NCI-H146 treated with DMSO at 0.1 percent for 48 hours (cell line): ENCODE data around the gene MOB1B.

Experiments used
- DNase-seq: peaks from one replicate; lab custom pipeline; 2025; ENCODE audit not compliant: unreplicated experiment; lab: John Stamatoyannopoulos, UW

Gene MOB1B

DNA sequence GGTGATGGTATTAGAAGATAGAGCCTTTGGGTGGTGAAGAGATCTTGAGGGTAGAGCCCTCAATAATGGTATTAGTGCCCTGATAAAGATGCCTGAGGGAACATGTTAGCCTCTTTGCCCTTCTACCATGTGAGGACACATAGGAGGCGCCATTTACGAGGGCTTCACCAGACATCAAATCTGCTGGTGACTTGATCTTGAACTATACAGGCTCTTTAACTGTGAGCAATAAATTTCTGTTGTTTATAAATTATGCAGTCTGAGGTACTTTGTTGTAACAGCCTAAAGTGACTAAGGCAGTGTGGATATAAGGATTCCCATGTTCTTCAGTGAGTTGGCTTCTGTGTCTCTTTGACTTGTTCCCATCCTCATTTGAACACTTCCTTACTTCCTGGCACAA is 11.8 kb downstream of the MOB1B start:
- DNase-seq = no peak

DNA sequence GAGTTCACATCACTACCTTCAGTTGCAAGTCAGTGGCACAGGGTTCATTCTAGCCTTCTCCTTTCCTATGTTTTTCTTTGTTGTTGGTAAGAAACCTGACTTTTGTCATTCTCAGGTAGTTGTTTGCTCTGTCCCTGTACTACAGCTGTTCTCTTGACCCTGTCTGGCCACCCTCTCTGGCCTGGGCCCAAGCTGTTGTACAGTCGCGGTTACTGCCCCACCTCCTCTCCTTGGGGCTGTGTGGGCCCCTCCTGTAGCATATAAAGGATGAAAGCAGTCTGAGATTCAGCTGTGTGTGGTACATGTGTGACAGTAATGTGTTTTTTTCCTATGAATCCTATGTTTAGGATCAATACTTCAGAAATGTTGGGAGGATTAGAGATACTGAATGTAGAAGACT is 12.5 kb downstream of the MOB1B start:
- DNase-seq = no peak

DNA sequence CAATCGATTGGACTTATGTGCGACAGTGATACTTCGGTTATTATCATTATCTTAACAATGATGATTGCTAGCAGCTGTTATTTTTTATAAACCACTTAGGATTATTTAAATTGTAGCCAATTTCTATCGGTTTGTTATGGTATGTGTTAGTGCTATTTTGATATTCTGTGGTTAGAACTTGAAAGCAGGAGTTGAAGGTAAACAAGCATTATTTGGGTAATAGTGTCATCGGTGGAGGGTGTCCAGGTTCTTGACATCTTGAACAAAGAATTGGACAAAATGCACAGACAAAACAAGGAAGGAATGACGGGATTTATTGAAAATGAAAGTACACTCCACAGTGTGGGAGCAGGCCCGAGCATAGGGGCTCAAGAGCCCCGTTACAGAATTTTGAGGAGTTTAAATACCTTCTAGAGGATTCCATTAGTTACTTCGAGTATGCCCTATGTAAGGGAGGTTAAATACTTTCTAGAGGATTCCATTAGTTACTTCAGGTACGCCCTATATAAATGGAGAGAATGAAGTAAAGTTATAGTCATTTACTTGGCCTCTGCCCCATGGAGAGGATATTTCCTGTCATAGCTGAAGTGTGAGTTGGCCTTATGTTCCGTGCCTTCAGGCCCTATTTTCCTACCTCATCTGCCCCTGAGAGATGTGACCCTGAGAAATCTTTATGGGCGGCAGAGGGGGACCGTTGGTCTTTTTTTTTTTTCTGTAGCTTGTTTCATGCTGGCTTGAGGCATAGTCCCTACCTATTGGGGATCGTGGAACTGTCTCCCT is 13.1 kb downstream of the MOB1B start:
- DNase-seq = no peak

DNA sequence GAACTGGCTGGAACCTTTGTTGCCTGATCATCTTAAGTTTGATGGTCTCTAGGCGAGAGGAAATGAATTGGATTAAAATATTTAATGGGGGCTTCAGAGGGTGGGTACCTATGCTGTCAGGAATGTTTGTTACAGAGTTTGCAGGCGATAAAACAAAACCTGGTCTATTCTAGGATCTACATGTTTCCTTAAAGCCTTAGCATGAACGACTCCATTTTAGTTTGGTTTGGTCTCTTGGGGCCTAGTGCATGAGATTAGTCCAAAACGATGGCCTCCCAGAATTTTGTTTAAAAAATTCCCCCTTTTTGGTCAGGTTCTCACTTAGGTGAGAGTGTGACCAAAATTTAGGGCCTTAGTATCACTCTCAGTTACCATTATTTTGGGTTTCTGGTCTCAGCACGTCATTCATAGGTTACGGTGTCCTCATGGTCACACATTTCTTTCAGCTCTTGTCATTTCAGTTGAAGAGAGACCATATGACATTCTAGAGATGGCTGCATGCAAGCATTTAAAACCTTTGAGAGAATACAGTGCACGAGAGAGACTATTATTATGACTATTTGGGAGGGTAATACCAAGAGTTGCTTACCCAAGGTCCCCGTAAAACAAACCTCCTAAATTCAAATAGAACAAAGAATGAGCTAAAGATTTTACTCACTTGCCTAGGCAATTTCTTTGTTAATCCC is 13.8 kb downstream of the MOB1B start:
- no peak for DNase-seq

DNA sequence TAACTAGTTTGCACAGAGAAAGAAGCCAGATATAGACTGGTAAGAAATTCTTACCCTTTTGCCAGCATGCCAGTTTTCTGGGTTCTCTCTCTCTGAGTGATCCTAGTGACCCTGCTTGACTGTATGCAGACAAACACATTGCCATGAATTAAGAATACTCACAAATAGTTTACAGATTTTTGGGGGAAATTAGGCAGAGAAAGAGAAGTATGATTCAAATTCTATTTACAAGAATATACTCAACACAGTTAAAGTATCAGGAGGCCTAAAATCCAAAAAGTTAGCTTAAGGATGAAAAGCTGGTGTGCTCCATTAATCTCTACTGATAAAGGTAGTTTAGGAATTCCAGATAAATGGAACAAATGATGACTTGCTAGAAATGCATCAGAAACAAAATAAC is 18.4 kb downstream of the MOB1B start:
- DNase-seq = no peak

DNA sequence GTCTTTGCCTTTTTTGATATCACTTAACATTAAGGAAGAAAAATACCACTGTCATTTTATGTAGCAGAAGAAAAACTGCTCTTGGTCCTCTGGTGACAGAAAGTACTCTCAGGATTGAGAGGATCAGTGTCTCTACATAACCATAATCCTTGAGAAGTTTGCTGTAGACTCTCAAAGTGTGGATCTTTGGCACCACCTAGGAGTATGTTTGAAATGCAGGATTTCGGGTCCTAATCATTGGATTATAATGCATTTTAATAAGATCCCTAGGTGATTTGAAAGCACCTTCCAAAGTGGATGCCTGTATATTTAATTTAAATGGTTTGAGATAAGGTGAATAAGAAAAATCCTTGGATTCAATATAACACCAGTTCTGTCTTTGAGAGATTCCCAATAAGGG is 23.2 kb downstream of the MOB1B start:
- no peak for DNase-seq

DNA sequence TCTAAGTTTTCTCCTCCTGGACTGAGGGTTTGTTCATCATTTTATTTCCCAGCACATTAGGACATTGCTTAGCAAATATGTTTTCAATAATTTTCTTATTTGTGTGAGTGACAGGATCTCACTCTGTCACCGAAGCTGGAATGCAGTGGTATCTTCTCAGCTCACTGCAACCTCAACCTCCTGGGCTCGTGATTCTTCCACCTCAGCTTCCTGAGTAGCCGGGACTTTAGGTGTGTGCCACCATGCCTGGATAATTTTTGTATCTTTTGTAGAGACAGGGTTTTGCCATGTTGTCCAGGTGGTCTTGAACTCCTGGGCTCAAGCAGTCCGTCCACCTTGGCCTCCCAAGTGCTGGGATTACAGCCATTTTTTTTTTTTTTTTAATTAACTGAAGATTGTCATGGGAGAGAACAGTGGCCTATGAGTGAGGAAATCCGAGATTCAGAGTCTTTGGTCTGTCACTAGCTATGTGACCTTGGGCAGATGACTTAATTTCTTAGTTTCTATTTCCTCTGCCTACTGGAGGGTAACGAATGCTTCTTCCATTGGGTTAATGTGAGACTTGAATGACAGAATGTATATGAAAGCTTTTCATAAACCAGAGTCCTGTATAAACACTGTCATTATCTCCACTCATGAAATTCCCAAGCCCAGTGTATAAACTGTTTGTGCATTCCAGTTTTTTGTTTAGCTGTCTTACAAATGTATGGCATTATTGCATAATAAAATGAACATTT is 23.9 kb downstream of the MOB1B start:
- DNase-seq = no peak

DNA sequence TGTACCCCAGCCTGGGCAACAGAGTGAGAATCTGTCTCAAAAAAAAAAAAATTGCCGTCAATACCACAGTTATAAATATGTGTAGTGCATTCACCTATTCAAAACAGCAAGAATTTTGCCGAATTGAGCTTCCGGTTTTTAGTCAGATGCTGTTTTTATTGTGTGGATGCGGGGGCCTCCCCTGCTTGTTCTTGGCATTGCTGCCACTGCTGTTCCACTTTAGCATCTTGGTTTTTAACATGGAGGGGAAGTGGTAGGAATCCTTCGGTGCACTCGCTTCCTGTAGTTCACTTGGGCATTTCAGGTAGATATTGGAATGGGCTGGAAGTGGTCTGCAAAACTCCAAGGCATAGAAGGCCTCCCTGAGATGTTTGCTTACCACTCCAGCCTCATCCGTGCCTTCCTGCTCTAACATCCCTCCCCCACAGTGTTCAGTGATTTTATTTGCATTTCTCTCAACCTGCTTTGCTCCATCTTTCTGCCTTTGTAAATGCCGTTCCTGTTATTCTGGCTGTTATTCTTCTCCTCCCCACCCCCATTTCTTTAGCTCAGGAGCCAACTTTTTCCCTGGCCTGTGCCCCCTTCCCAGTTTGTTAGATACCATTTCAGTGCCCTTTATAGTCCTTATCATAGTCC is 25.5 kb downstream of the MOB1B start:
- DNase-seq = no peak

DNA sequence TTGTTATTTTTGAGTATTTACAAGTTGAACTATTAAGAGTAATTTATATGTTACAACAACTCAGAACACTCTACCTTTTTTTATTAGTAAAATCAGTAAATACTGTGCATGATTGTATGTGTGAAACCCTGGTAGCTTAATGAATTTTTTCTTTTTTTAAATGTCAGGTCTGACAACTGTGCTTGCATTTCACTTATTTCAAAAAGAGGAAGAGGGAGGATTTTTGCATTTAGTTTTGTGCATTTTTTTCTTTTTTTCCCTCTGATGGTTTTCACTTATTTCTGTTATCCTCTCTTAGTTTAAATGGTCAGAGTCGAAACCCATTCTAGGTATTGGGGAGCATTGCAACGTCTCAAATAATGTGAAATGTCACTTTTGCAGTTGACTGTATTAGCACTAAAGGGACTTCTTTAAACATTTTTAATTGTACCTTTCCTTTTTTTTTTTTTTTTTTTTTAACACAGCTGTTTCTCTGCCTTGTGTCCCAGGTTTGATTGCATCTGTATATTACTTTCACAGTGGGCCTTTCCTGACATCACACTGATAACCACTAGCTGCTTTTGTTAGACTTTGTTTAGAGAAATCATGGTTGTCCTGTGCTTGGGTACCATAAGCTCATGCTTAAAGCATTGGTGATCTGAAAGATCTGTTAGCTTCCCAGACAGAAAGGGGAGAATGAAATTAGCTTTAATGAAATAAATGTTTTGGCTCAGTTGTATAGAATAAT is 28.5 kb downstream of the MOB1B start:
- DNase-seq = peak; percentile 16

DNA sequence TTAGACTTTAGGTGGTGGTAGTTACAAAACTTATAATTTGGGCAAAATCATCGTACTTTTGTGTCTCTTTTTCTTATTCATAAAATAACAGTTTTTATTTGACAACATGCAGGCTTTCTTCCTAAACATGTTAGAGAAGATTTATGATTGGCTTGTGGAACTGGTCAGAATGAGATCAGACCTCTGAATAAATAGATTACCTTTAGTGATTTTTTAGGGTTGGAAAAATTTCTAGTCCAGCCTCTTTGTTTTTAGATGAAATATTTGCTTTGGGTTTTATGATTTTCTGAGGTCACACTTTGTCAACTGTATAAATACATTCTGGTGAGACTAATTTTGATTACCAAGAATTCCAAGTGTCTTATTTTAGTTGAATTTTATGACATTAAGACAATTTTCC is 29.2 kb downstream of the MOB1B start:
- DNase-seq = no peak

DNA sequence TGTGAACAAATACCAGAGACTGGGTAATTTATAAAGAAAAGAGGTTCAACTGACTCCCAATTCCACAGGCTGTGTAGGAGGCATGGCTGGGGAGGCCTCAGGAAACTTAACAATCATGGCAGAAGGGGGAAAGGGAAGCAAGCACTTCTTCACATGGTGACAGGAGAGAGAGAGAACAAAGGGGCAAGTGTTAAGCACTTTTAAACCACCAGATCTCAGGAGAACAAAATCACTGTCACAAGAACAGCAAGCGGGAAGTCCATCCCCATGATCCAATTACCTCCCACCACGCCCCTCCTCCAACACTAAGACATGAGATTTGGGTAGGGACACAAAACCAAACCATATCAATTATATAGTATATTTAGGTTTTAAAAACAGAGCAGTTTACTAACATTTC is 30.8 kb downstream of the MOB1B start:
- no peak for DNase-seq

DNA sequence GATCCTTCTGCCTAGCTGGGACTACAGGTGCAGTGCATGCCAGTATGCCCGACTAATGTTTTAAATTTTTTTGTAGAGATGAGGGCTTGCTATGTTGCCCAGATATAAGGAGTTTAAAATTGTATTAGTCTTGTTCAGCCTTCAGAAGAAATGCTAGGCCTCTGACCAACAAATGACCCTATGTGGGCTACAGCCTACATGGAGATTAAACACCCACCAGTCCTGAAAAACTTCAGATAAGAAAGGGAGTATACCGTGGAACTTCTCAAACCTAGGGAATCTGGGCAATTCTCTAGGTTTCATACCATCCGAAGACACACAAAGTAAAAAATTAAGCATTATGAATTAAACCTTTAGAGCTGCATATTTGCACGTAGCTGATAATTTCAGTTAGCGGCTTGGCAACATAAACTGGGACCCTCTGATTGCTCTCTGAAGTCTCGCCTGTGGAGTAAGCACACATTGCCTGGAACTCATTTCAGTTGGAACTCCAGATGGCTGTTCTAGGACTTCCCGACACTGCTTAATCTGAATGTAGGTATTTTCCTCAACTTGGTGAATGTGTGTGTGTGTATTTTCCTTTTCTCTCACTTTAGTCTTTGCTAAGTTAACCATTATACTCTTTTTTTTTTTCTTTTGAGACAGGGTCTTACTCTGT is 33.0 kb downstream of the MOB1B start:
- DNase-seq = no peak

DNA sequence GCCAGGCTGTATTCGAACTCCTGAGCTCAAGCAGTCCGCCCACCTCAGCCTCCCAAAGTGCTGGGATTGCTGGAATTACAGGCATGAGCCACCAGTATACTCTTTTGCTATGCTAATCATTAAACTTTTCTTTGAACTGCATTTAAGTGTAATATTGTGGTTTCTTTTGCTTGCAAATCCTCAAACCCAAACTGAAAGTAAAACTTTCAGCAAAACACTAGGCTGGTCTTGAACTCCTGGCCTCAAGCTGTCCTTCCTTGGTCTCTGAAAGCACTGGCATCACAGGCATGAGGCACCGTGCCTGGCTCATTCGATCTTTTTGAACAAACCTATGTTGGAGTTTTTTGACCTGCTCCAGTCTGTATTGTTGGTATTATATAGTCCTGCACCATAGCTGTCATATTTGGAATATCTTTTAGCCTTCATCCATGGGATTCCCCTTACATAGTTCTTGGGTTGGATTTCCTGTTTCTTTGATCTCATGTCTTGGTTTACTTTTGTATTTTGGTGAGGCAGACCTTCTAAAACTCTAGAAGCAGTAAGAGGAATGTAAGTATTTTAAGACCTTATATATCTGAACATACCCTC is 34.1 kb downstream of the MOB1B start:
- DNase-seq = no peak

DNA sequence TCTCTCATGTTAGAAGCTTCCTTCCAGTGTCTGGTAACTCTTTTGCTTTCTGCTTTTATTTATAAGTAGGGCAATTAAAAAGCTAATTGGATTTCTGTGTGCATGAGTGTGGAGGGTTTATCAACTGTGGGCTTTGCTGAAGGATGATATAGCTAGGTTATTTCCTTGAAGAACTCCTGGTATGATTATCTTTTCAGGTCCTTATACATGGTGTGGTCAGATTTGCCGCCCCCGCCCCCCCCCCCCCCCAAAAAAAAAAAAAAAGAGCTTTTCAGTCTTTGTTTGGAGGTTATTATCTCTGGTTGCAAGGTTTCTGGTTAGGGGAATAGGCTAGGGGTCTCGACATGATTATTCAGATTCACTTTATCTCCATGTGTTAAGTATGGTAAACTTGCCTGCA is 35.9 kb downstream of the MOB1B start:
- no peak for DNase-seq

DNA sequence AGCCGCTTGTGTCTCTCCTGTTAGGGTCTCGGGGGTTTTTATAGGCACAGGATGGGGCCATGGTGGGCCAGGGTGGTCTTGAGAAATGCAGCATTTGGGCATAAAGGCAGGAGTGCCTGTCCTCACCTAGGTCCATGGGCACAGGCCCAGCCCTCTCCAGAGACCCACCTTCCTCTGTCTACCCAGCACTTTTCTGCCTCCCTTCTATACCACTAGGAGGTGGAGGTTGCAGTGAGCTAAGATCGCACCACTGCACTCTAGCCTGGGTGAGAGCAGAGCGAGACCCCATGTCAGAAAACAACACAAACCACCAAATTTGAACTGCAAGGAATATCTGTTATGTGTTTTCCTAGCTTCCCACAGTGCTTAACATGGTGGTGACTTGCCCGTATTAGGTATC is 38.0 kb downstream of the MOB1B start:
- no peak for DNase-seq

DNA sequence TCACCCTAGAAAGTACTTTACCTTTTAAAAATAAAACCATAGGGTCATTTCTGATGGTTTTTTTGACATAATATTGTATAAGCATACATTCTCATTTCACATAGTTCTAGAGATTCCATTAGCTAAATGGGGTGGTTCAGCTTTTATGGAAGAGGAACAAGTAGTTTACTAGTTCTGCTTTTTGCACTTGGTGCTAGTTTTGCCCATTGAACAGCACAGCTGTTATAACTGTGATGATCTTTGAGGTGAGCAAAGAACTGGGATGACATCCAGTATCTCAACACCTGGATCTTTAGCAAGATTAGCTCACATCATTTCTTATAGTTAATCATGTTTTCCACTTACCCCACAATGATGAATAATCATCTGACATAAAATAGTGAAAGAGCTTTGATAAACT is 40.9 kb downstream of the MOB1B start:
- no peak for DNase-seq

DNA sequence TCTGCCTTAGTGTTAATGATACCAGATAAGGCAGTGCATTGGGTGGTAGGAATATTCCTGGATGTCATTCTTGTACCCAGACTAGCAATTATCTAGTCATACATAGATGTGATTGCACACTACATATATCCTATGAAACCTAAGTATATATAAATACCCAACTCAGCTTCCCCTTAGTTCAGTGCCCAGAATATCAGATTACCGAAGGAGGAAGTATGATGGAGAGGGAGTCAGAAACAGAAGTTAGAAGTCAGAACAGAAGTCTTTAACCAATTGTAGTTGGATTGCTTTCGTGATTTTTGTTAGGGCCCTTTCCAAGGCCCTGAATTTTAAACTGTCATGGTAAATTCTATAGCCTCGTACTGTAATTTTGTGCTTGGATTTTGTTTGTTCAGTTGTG is 42.9 kb downstream of the MOB1B start:
- no peak for DNase-seq

DNA sequence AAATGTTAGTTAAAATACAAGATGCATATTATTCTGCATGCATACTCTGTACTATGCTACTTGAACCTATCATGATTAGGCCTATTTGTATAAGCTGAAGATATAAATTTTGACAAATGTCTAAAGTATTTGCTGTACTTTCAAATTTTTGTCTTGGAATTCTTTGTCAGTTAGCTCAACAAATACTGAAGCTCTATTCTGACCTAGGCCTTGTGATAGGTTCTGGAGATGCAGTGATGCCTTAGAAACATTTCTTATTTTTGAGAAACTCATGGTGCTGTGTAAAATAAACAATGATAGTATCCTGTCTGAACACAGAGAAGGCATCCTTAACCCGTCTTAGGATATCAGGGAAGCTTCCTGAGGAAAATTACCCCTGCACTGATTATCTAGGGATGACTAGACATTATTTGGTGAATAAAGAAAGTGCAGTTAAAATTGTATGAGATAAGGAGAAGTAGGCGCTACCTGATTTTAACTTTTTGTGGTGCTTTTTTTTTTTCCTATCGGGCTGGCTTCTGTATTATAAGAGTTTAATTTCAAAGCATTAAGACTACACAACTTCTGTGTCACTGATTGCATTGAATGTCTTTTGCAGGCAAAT is 43.4 kb downstream of the MOB1B start:
- DNase-seq = no peak

DNA sequence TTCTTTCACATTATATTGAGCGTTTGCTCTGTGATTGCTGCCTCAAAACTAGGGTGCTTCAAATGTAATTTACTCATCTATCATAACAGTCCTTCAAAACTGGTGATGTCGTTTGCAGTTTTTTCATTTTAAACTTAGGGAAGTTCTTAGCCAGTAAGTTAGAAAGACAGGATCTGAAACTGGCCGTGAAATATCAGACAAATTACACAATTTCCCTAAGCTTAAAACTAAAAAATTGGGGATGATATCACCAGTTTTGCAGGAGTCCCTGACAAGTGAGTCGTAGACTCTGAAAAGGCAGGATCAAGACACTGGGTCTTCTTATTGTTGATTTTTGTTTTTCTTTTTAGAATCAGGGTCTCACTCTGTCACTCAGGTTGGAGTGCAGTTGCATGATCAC is 44.8 kb downstream of the MOB1B start:
- DNase-seq = no peak
